HG03469 (cell line): ENCODE measurements around the gene TUNAR.

Experiments used
- ATAC-seq: cut with Tn5 transposase; IDR thresholded peaks from one replicate; pipeline ENCODE4 v1.9.1; 2021; ENCODE audit warnings: mild to moderate bottlenecking, moderate library complexity, moderate number of reproducible peaks; ENCODE audit not compliant: unreplicated experiment

Gene TUNAR

DNA sequence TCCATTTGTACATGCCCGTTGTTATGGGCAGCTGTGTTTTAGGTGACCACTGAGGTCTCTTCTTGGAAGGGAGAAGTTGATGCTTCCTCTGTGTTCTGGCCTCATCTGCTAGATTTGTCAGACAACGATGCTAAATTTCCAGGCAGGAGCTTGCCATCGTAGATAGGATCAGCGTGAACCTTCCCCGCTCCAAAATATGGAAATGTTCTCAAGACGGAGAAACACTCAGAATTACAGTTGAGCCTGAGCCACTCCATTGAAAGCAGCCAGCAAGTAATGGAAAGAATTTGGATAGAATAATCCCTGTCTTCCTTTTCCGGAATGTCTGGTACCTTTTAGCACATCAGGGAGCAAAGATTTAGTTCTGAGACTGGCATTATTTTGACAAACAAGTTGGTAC, 34.8 kb downstream of the TUNAR start:
- no peak for ATAC-seq

DNA sequence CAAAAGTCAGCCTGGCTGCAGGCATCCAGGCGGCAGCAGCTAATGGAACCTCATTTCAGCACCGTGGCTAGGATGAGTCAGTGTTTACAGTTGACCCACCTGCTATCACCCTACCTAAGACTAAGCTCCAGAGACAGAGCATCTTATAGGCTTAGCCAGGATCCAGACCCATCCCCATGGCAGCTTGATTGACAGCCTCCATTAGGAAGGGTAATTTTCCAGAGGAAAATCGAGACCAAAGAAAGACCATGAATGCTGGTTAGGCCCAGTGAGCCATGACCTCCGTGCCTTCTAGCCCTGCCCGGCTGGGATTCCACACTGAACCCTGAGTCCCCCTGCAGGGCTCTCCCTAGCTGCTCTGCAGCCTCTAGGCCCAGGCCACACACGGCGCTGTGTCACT, 38.7 kb downstream of the TUNAR start:
- no peak for ATAC-seq

DNA sequence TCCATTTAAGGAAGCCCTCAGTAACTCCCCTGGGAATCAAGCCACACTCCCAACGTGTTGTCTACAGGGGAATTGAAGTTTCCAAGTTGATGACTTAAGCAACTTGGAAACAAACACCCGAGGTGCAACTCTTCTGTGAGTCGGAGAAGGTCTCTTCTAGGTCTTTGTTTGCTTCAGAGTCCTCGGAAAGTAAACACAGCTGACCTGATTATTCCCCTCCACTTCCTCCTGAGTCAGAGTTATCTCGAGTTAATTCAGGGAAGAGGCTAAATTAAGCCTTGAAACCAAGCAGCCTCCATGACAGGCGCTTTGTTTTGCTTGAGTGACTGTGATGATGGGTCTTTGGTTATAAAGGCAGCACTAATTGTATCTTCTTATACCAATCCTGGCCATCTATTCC, 41.8 kb downstream of the TUNAR start:
- no peak for ATAC-seq

DNA sequence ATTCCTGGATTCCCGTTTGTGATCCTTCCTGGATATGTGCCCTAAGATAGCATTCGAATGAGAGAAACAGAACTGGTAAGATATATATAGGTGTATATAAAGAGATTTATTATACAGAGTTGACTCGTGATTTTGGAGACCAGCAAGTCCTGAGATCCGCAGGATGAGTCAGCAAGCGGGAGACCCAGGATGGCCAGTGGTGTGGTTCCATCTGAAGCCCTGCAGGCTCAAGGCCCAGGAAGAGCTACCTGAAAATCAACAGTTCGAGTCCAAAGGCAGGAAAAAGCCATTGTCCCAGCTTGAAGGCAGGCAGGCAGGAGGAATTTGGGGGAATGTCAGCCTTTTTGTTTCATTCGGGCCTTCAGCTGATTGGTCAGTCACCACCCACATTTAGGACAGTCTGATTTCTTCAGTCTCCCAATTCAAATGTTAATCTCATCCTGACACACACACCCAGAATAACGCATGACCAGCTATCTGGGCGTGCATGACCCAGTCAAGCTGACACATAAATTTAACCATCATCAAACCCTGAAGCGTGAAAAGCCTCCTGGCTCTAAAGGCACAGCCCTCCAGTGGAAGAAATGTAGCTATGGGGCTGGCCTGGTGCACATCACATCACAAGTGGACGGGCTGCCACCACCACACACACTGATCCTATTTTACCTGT, 44.3 kb downstream of the TUNAR start:
- ATAC-seq = no peak

DNA sequence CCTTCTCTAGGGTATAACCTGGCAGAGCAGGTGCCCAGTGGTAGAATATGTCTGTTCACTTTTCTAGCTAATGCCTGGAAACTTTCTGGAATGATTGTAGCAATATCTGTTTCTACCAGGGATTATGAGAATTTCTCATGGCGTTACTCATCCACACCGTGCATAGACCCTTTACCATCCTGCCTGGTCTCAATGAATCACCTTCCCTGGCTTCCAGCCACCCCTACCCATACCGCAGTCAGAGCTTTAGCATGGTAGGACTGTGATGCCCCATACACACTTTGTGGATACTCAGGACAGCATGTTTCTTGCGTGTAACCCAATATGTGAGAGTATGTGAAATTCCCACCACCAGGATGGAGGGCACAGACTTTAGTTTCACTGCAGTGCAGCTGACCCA, 45.4 kb downstream of the TUNAR start:
- ATAC-seq = no peak

DNA sequence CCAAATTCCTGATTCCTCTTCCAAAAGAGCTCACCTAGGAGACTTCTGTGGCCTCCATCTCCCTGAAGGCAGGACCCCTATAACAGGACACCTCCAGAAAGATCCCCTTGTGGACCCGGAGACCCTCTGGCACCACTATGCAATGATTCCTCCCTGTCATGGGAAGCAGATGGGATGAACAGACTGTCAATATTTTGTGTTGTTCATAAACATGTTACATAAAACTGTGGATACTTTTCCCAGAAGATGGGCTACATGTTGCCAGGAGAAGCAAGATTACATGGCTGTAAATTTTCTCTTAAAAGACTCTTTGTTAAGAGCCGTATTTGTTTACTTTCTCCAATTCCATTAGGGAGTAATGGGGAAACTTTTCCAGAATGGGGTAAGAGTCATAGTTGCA, 52.1 kb downstream of the TUNAR start:
- ATAC-seq = no peak

DNA sequence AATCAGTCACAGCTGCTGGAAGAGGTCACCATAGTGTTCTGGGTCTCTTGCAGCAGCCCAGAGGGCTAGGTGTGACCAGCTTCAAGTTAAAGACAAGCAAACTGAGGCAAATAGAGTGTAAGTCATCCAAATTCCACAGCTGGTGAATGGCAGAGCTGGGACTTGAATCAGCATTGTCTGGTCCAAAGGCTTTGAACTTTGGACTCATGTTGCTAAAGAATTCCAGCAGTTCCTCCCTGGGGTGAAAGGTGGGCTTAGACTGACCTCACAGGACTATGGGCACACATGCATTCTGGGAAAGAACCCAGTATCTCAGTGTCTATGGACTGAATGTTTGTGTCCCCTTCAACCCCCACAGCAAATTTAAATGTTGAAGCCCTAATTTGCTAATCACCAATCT, 54.8 kb downstream of the TUNAR start:
- no peak for ATAC-seq

DNA sequence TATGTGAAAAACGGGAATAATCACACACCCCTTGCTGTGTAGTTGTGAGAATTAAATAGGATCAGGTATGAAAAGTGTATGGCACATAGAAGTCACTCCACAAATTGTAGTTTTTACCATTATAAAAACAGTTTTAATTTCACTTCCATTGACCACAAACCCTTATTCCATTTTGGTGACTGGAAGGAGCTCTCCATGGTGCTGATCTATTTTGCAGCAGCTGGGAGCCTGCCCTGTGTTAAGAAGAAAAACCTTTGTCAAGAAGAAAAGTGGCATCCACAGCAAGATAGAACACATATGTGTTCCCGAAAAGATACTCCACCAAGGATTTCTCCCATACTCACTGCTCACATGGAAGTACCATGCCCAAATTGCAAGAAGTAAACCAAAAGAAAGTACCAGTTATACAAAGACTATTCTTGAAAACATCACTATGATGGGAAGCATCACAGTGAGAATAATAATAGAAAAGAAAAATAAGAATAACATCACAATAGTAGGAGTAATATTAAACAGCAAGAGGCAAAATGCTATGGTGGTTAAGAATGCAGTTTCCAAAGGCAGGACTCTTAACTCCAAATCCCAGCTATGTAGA, 58.7 kb downstream of the TUNAR start:
- no peak for ATAC-seq

DNA sequence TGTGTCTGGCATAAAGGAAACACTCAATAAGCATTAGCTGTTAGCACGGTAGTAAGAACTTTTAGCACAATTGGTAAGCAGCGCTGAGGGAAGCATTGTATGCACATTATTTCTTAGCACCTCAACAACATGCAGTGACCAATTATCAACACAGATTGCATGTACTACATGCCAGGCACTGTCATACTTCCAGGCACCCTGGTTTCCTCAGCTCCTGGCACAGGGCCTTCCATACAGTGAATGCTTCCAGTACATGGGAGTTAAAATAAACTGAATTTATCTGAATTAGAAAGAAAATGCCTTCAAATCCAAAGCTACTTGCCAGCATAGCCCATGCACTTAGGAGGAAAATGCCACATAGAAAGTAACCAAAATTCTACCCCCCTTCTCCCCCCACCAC, 59.4 kb downstream of the TUNAR start:
- no peak for ATAC-seq

DNA sequence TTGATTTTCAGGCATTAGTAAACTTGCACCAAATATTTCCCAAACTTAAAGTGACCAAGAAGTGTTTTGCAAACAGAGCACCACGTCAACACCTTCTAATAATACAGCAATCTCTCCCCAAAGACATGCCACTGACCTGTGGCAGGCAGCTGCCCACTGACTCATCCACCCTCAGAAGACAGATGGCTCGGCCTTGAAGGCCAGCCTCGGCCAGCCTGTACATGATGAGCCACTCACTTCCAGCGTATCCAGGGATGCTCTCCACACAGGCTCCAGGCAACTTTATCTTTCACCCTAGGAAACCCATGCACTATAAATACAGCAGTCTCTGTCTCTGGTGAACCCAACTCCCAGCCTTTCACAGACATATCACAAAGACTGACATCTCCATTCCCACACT, 62.7 kb downstream of the TUNAR start:
- no peak for ATAC-seq

DNA sequence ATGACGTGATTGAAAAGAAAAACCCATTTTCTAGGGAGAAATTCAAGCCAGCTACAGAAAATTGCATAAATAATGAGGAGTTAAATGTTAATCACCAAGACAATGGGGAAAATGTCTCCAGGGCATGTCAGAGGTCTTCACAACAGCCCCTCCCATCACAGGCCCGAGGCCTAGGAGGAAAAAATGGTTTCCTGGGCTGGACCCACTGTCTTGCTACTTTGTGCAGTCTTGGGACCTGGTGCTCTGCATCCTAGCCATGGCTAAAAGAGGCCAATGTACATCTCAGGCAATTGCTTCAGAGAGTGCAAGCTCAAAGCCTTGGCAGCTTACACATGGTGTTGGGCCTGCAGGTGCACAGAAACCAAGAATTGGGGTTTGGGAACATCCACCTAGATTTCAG, 65.3 kb downstream of the TUNAR start:
- no peak for ATAC-seq

DNA sequence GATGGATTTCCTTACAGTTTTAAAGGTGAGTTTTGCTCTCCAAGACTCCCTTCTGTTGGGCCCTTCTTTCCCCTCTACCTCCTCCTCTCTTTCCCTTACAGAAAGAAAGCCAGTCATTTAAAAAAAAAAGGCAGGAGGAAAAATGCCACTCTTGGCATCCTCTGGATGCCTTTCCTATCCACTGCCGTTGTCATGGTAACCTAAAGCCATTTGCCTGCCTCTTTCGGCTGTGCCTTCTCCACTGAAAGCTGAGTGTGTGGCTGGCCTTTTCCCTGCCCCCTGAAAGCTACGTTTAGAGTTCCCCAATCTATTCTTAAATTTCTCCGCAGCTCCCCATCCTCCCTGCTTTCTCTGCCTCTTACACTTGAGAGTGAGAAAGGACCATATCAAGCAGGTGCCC, 67.1 kb downstream of the TUNAR start:
- ATAC-seq = no peak

DNA sequence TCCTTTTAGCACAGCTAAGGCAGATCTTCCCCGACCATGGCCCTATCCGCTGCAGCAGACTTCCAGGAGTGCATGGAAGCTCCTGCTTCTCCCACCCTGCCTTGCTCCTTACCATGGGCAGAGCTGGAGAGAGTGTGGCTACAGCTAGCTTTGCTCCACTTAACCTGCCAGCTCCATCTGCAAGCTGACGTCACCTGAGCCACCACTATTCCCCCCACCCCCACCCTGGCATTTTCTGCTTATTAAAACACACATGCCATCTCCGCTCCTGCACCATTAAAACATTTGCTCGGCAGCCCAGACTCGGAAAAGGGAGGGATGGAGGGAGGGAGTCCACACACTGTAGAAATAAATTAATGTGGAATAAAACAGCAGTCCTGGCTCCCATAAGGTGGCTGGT, 67.8 kb downstream of the TUNAR start:
- ATAC-seq = no peak

DNA sequence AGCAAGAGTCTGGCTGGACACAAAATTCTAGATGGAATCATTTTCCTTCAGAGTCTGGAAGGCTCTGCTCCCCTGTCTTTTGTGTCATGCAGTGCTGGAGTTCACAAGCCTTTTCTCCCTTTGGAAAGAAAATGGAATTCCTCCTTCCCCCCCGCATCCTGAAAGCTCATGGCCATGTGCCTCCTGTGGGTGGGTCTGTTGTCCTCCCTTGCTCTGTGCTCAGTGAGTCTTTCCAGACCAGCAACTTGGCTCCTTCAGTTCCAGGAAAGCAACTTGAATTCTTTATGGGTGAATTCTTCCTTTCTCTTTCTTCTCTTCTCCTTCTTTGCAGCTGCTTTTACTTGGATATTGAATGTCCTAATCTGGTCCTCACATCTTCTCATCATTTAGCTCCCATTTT, 70.2 kb downstream of the TUNAR start:
- ATAC-seq = no peak

DNA sequence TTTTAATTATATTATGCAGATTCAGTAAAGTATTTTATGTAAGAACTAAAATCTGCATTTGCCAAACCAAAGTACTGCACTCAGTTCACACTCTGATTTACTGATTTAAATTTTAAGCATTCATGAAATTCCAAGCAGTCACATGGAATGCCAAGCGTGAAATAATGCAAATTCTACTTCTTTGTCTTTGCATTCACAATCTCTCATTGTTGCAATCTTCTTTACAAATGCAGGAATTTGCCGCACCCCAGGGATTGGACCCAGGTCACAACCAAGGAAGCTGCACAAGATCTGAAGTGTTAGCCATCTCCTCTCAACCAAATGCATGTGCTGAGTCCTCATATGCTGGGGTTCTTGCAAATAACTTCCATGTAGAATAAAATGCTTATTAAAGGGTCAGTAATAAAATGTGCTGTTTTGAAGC, 71.9 kb downstream of the TUNAR start:
- ATAC-seq = no peak

DNA sequence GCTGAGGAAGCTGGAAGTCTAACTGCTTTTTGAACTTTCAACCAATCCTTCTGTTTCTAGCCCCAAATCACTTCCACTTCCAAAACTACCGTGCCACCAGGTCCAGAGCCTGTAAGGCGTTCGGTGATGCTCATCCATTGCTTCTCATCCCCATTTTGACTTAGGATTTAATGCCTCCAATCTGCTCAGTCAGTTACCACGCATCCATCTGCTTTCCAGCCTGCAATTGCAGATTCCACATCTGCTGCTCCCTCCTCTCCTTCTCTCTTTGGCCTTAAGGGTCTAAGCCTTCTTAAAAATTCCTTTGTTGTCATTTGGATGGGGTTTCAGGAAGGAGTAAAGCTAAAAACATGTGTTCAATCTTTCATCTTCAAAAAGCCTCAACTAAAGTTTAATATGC, 74.7 kb downstream of the TUNAR start:
- ATAC-seq = no peak

DNA sequence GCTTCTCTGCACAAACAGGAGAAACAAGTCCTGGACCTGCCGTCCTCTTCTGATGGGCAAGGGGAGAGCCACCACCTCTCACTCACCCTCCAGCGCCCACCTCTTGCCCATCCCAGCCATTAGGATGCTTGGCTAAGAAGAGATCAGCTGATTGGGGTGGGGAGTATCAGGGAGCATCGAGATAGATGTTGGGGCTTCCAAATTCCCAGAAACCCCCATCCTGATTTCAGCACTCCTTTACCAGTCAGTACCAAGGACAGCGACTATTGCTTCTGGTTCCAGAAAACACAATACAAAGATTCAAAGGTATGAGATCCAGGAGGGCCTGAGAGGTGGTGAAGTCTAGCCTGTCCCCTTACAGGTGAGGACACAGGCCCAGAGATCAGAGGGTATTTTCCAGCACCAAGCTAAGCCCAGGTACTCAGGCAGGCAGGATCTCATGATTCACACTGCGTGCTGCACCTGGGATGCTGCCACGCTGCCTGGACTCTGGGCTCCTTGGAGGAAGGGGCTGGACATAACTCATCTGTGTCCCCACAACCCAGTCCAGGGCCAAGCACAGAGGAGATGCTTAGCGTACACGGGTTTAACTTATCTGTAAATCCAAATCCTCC, 76.6 kb downstream of the TUNAR start:
- ATAC-seq = no peak

DNA sequence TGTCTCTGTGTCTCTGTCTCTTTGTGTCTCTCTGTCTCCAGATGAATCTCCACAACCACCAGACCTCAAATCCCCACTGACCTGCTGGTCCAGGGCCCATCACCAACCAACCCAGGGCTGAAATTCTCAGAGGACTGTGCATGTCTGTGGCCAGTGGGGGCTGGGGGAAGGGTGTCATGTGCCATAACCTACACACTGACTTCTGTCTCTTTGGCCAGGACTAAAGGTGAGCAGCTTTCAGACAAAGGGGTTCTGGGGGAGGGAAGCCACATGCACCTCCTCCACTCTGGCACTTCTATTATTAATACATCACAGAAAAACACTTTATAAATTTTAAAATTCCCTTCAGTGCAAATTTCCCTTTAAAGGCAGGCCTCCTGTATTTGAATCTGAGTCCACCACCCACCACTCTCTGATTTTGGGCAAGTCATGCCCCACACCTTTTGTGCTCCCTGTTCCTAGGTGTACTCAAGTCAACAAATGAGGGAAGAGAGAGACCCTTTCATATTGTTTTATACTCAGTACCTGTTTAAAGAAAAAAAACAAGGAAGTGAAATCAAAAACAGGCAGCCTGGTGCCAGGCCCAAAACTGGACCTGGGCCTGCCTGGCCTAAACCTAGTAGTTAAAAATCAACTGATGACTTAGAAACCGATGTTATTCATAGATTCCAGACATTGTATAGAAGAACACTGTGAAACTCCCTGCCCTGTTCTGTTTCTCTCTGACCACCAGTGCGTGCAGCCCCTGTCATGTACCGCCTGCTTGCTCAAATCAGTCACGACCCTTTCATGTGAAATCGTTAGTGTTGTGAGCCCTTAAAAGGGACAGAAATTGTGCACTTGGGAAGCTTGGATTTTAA, 80.2 kb downstream of the TUNAR start:
- ATAC-seq = no peak

DNA sequence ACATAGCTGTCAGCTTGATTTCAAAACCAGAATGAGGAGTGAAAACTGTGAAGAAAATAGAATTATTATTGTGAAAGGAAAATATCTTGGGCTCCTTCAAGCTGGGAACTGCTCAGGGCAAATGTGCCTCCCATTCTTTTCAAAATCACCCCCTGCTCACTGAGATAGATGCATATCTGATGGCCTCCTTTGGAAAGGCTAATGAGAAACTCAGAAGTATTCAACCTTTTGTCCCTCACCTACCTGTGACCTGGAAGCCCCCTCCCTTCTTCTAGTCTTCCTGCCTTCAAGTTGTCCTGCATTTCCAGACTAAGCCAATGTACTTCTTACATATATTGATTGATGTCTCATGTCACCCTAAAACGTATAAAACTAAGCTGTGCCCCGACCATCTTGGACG, 81.5 kb downstream of the TUNAR start:
- ATAC-seq = no peak

DNA sequence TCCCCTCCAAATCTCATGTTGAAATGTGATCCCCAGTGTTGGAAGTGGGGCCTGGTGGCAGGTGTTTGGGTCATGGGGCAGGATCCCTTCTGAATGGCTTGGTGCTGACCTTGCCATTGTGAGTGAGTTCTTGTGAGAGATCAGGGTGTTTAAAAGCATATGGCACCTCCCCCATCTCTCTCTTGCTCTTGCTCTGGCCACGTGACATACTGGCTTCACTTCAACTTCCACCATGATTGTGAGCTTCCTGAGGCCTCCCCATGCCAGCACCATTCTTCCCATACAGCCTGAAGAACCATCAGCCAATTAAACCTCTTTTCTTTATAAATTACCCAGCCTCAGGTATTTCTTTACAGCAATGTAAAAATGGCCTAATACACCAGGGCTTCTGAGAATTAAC, 82.7 kb downstream of the TUNAR start:
- ATAC-seq = no peak

DNA sequence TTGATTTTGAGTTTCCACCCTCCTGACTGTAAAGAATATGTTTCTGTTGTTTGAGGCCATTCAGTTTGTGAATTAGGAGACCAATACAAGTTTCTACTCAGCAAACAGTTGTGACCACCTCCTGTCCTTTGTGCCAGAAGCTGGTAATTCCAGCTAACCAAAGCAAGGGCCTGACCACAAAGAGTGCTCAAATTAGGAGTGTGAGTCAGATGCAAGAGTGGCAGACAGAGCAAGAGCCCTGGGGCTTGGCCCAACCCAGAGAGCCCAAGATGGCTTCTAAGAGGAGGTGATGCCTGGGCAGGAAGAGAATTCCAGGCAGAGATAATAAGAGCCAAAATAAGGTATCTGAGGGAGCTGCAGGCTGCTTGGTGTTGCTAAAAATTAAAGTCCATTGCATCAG, 84.8 kb downstream of the TUNAR start:
- ATAC-seq = no peak

DNA sequence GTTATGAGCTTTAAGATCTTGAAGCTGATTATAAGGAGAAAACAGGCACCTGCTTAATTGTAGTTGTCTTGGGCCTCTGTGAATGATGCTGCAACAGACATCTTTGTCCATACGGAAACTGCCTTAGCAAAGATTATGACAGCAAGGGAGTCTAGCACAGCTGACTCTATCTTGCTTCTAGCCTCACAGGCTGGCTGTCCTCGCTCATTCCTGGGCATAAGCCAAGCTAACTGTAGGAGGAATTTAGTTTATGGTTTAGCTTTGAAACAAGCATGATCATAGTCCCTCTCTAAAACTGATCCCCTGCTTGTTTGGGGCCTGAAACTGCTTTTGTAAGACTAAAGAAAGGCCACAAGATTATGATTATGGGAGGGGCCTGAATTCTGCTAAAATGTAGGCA, 88.3 kb downstream of the TUNAR start:
- no peak for ATAC-seq
